Activated T-helper 1 cell treated with anti-CD3 and anti-CD28 coated beads, Interleukin-12 subunit alpha, Interleukin-12 subunit beta, Interleukin-2, Interleukin-4 antibody, amounts not matched to agents 30 ng/mL and 10 ng/mL and 1 ng/mL, durations not matched to agents 14 hours and 24 hours and 36 hours (primary cell): Measurements from ENCODE around the gene PEX11A. TPM values are rescaled to one million over a fixed set of nuclear protein-coding genes. Genes with fewer than 3 reads are reported as not detected.

Experiments
- DNase-seq: peaks from one replicate; pipeline ENCODE4 v3.0.0; 2021; ENCODE audit warnings: low spot score
- H3K27ac Mint-ChIP-seq: one replicate; pipeline ENCODE4 v1.8.0; 2021; ENCODE audit warnings: mild to moderate bottlenecking, mixed read lengths
- H3K27me3 Mint-ChIP-seq: one replicate; pipeline ENCODE4 v1.8.0; 2022; ENCODE audit warnings: mild to moderate bottlenecking, moderate library complexity, mixed read lengths; ENCODE audit not compliant: insufficient read depth
- H3K36me3 Mint-ChIP-seq: one replicate; pipeline ENCODE4 v1.8.0; 2021; ENCODE audit warnings: low read depth, mixed read lengths
- H3K4me1 Mint-ChIP-seq: one replicate; pipeline ENCODE4 v1.8.0; 2021; ENCODE audit warnings: low read depth, mixed read lengths
- H3K4me3 Mint-ChIP-seq: one replicate; pipeline ENCODE4 v1.8.0; 2021; ENCODE audit warnings: mild to moderate bottlenecking, moderate library complexity, mixed read lengths
- H3K9me3 Mint-ChIP-seq: one replicate; pipeline ENCODE4 v1.8.0; 2021; ENCODE audit warnings: mixed read lengths
- intact Hi-C: fragments of 100-400 bp; cut with micrococcal nuclease; formaldehyde crosslinking; loops from one replicate; pipeline ENCODE4 v1.15.1; 2024
- total RNA-seq: library from RNA; stranded (reverse); gene quantifications from 2 replicates; pipeline ENCODE4 v1.2.3, GENCODE V29; 2022

Gene PEX11A
- total RNA-seq, 1 donor from 2014 or later, result 1.0 TPM

DNA sequence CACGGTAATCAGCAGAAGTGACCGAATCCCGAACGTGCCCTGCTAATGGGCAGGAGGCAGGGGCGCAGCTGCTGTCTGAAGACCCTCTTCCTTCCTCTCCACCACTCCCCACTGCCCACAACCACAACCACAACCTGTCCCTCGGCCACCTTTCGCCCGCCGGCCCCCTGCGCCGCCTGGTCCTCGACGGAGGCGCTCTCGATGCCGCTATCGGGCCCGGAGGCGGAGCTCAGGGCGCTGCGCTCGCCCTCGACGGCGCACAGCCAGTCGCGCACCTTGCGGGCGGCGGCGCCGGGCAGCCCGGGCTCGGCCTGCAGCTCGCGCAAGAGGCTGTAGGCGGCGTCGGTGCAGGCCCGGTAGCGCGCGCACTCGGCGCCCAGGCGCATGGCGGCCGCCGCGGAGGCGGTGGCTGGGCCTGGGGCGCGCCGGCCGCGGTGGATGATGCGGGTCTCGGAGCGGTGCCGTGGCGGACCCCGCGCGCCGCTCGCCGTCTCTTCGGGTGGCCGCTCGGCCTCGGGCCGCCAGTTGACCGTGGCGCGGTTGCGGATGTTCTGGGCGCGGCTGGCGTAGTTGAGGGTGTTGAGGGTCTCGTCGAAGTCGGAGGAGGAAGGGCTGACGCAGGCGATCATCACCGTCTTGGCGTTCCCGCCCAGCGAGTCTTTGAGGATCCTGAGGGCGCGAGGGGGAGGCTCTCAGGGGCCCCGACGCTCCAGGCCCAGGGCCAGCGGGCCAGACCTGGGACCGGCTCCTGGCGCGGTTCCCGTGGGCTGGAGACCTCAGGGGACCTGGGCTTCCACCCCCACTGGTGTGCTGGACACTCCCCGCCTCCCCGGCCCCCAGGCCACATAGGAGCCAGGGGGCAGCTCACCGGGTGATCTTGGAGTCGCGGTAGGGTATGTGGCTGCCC lies 42.2 kb downstream of the PEX11A start:
- H3K4me3 Mint-ChIP-seq, result no peak overlapping the region
- H3K4me1 Mint-ChIP-seq, result no peaks in the 10 kb centered on the region
- no peak overlapping the region for H3K27ac Mint-ChIP-seq
- intact Hi-C loops, result no loop called here
- peaks cover 5% of the 10 kb centered on the region for H3K27me3 Mint-ChIP-seq
- DNase-seq, result no peak
- no peaks in the 10 kb centered on the region for H3K9me3 Mint-ChIP-seq
- no peaks in the 10 kb centered on the region for H3K36me3 Mint-ChIP-seq

- no peaks in the 10 kb centered on the region for H3K9me3 Mint-ChIP-seq
These were observed 43.2 kb downstream of the PEX11A start for GRCh38 chr15:89647191-89647851.

DNA sequence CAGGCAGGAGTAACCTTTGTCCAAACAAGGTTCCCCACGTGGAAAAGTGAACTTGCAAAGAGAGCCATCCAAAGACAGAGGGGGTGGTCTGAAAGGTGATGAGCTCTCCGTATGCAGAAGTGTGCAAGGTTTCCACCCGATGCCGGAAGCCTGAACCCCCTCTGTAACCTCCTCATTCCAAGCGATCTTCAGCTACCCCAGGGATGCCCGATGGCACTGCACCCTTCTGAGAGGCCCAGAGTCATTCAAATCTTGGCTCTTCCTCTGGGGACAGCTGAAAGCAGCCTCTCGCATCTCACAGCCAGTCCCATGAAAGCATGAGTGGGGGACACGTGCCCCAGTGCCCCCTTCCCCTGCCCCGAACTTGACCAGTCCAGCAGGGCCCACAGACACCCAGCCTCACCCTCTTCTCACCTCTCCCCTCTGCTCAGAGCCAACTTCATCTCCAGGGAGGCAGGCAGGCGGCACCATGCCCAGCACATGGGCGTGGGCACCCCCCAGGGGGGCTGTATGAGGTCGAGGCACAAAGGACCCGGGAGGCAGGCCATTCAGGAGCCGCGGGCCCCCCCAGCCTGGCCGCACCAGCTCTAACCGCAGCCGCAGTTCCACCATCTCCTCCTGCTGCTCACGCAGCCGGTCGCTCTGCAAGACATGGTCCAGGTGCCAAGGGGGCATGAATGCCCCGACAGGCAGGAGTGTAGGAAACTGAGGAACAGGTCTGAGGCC lies 44.0 kb downstream of the PEX11A start:
- H3K27me3 Mint-ChIP-seq, result peaks cover 1% of the 10 kb centered on the region
- no peaks in the 10 kb centered on the region for H3K36me3 Mint-ChIP-seq
- no peak overlapping the region for H3K27ac Mint-ChIP-seq
- DNase-seq, result no peak
- no peaks in the 10 kb centered on the region for H3K4me1 Mint-ChIP-seq
- H3K4me3 Mint-ChIP-seq, result no peak overlapping the region
- H3K9me3 Mint-ChIP-seq, result no peaks in the 10 kb centered on the region
- intact Hi-C loops, result no loop called here

More at GRCh38 chr15:89647191-89647851, 43.2 kb downstream of the PEX11A start:
- H3K27ac Mint-ChIP-seq, result no peak overlapping the region
- no peaks in the 10 kb centered on the region for H3K36me3 Mint-ChIP-seq
- intact Hi-C loops, result no loop called here
- no peaks in the 10 kb centered on the region for H3K4me1 Mint-ChIP-seq
- no peak overlapping the region for H3K4me3 Mint-ChIP-seq
- H3K27me3 Mint-ChIP-seq, result peaks cover 1% of the 10 kb centered on the region
- DNase-seq, result peak; percentile 48

DNA sequence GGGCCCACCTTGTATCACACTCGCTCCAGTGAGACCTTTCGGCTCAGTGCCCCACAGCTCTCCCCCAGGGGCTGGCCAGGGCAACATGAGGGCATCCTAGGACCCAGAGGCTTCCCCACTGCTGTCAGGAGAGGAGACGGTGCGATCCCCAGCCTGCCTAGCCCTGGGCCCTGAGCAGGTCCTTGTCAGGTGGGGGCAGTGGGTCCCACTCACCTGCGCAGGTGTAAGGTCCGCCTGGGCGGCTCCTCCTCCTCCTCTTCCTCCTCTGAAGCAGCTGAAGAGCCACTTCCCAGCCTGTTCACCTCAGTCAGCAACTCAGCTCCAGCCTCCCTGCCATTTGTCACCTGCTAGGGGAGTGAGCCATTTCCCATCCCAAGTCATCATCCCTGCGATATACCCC lies 44.9 kb downstream of the PEX11A start:
- H3K9me3 Mint-ChIP-seq, result no peaks in the 10 kb centered on the region
- no peaks in the 10 kb centered on the region for H3K36me3 Mint-ChIP-seq
- H3K27me3 Mint-ChIP-seq, result peaks cover 1% of the 10 kb centered on the region
- no peak overlapping the region for H3K4me3 Mint-ChIP-seq
- no peaks in the 10 kb centered on the region for H3K4me1 Mint-ChIP-seq
- no peak overlapping the region for H3K27ac Mint-ChIP-seq
- intact Hi-C loops, result no loop called here
- DNase-seq, result no peak

- intact Hi-C loops, result no loop called here
- Mint-ChIP-seq H3K27ac (no peak overlapping the region), H3K4me3 (no peak overlapping the region), H3K9me3 (no peaks in the 10 kb centered on the region), H3K36me3 (no peaks in the 10 kb centered on the region), H3K4me1 (no peaks in the 10 kb centered on the region), H3K27me3 (peaks cover 1% of the 10 kb centered on the region)
- no peak for DNase-seq
These were observed 48.4 kb downstream of the PEX11A start for GRCh38 chr15:89642106-89642505.

- Mint-ChIP-seq H3K9me3 (no peaks in the 10 kb centered on the region), H3K27me3 (peaks cover 1% of the 10 kb centered on the region), H3K36me3 (no peaks in the 10 kb centered on the region), H3K4me1 (no peaks in the 10 kb centered on the region), H3K27ac (no peak overlapping the region), H3K4me3 (no peak overlapping the region)
- intact Hi-C loops, result no loop called here
- DNase-seq, result no peak
These were observed 49.5 kb downstream of the PEX11A start for GRCh38 chr15:89641053-89641452.

- DNase-seq, result no peak
- Mint-ChIP-seq H3K27me3 (peaks cover 1% of the 10 kb centered on the region), H3K27ac (no peak overlapping the region), H3K36me3 (peaks cover 2% of the 10 kb centered on the region), H3K9me3 (peaks cover 3% of the 10 kb centered on the region), H3K4me1 (no peaks in the 10 kb centered on the region), H3K4me3 (no peak overlapping the region)
- intact Hi-C loops, result no loop called here
These were observed 50.3 kb downstream of the PEX11A start for GRCh38 chr15:89640245-89640644.

DNA sequence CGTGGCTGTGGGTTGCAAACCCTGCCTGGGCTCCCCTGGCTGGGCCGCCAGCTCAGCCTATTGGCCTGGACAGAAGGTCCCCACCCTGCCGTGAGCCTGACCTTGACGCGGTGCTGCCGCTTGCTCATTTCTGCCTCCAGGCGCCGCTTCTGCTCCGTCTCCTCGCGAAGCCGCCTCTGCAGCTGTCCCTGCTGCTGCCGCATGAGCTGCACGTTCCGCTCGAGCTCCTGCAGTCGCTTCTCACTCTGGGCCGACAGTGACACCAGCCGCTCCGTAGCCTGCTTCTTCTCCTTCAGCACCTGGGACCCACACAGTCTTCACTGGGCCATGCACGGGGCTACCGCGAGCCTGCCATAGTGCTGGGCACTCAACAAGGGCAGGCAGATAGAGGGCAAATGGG lies 57.0 kb downstream of the PEX11A start:
- no peak for DNase-seq
- Mint-ChIP-seq H3K36me3 (peaks cover 16% of the 10 kb centered on the region), H3K27me3 (no peaks in the 10 kb centered on the region), H3K4me3 (no peak overlapping the region), H3K4me1 (no peaks in the 10 kb centered on the region), H3K9me3 (peaks cover 4% of the 10 kb centered on the region), H3K27ac (no peak overlapping the region)
- intact Hi-C loops, result no loop called here

DNA sequence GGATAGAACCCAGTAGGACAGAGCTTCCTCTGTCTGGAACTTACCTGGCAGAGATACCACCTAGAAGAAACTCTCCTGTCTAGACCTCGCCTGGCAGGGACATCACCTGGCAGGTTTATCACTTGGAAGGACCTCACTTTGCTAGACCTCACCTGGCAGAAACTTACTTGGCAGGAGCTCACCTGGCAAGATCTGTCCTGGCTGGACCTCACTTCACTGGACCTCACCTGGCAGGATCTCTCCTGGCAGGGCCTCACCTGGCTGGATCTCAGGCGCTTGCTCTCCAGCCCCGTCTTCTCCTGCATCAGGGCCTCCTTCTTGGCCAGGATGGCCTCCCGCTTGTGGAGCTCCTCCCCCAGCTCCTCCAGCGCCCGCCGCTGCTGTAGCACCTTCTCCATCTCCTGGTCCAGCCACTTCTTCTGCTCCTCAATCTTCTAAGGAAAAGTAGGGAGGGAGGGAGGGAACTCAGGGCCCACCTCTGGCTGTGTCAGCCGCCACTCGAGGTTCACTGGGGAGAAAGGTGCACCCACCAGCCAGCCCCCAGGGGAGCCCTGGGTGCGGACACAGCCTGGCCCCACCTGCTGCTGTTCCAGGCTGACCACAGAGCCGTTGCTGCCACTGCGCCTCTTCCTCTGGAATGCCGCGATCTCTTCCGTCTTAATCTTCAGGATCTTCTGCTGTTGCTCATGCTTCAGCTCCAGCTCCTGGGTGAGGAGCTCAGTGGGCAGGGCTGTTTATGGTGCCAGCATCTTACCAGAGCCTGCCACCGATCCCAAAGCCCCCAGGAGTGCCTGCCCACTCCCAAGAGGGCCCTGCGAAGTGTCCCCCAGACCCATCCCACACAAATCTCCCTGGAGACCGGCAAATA lies 57.8 kb downstream of the PEX11A start:
- H3K4me1 Mint-ChIP-seq, result no peaks in the 10 kb centered on the region
- no peak overlapping the region for H3K4me3 Mint-ChIP-seq
- H3K36me3 Mint-ChIP-seq, result peaks cover 19% of the 10 kb centered on the region
- H3K27ac Mint-ChIP-seq, result no peak overlapping the region
- intact Hi-C loops, result no loop called here
- no peaks in the 10 kb centered on the region for H3K27me3 Mint-ChIP-seq
- peaks cover 4% of the 10 kb centered on the region for H3K9me3 Mint-ChIP-seq
- DNase-seq, result no peak

DNA sequence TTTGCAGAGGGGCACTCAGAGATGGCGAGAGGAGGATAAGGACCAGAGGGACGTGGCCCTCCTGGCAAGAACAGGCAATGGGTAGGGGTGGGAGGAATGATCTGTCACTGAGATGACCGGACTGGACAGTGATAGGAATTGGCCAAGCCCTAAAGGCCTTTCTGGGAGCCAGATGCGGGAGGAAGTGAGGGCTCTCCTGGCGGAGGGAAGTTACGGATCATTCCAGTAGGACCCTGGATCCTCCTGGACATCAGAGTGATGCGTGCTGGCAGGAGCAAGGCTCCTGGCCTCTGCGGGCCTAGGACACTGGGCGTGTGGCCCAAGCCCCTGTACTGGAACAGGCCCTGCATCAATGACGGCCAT lies 58.7 kb downstream of the PEX11A start:
- intact Hi-C loops, result no loop called here
- no peaks in the 10 kb centered on the region for H3K27me3 Mint-ChIP-seq
- H3K9me3 Mint-ChIP-seq, result peaks cover 4% of the 10 kb centered on the region
- H3K4me1 Mint-ChIP-seq, result no peaks in the 10 kb centered on the region
- H3K27ac Mint-ChIP-seq, result no peak overlapping the region
- DNase-seq, result no peak
- peaks cover 20% of the 10 kb centered on the region for H3K36me3 Mint-ChIP-seq
- no peak overlapping the region for H3K4me3 Mint-ChIP-seq
